Suprapubic skin (tissue), 4 donors: ENCODE data around the gene ERLIN1. TPM values are rescaled to one million over a fixed set of nuclear protein-coding genes. Genes with fewer than 3 reads are reported as not detected.

Experiments
- DNase-seq, 2 donors: peaks; one replicate each; pipeline ENCODE4 v3.0.0-alpha.2; 2019; ENCODE audit warnings: low spot score in 2 of 2
- H3K27ac ChIP-seq: fragments of 200-600 bp; sonication (generic); one replicate; pipeline ENCODE4 v1.5.1; 2019
- H3K27me3 ChIP-seq: fragments of 200-600 bp; sonication (generic); one replicate; pipeline ENCODE4 v1.5.1; 2019
- H3K36me3 ChIP-seq: fragments of 200-600 bp; sonication (generic); one replicate; pipeline ENCODE4 v1.5.1; 2019
- H3K4me1 ChIP-seq: fragments of 200-600 bp; sonication (generic); one replicate; pipeline ENCODE4 v1.5.1; 2019
- H3K4me3 ChIP-seq: fragments of 200-600 bp; sonication (generic); one replicate; pipeline ENCODE4 v1.5.1; 2019; ENCODE audit warnings: mild to moderate bottlenecking
- H3K9me3 ChIP-seq: fragments of 200-600 bp; sonication (generic); one replicate; pipeline ENCODE4 v1.5.1; 2019
- CTCF ChIP-seq, 2 donors: fragments of 200-600 bp in 1 of 2; fragments of 450-650 bp in 1 of 2; sonication (generic) in 1 of 2; IDR thresholded peaks; one replicate each; pipeline ENCODE4 v1.5.1; 2016 to 2019; ENCODE audit warnings: antibody characterized with exemption in 2 of 2, mild to moderate bottlenecking in 1 of 2, moderate library complexity in 1 of 2
- EP300 ChIP-seq: sonication (generic); formaldehyde crosslinking; IDR thresholded peaks from one replicate; pipeline ENCODE4 v1.6.1; 2017; ENCODE audit warnings: antibody characterized with exemption
- POLR2A ChIP-seq, 2 donors: fragments of 450-650 bp; IDR thresholded peaks; one replicate each; pipeline ENCODE4 v1.6.1; 2017; ENCODE audit warnings: antibody characterized with exemption in 2 of 2, mild to moderate bottlenecking in 2 of 2, moderate library complexity in 2 of 2
- POLR2AphosphoS5 ChIP-seq, 3 donors: sonication (generic); formaldehyde crosslinking; IDR thresholded peaks; one replicate each; pipeline ENCODE4 v1.6.1; 2017; ENCODE audit warnings: antibody characterized with exemption in 3 of 3
- WGBS: methylation state at CpG from one replicate; pipeline ENCODE4 v1.1.5; 2018; 5-methylcytosine and 5-hydroxymethylcytosine counted together
- total RNA-seq, 4 donors: library from RNA; depleted of rRNA; stranded (reverse); fragments of >200 nt; gene quantifications; one replicate each; pipeline ENCODE4 v1.1.0, GENCODE V29; 2016

Gene ERLIN1
- total RNA-seq, 4 donors from 2014 or later = 23.3 to 38.2 (median 27.9) TPM

GRCh38 chr10:100216006-100216405 is 30.2 kb upstream of the ERLIN1 start:
- peaks cover 83% of the 10 kb centered on the region for H3K36me3 ChIP-seq
- no peaks in the 10 kb centered on the region for H3K27me3 ChIP-seq
- no peaks in the 10 kb centered on the region for H3K9me3 ChIP-seq
- no peaks in the 10 kb centered on the region for H3K4me1 ChIP-seq
- no peak for DNase-seq
- no peak overlapping the region for H3K4me3 ChIP-seq
- H3K27ac ChIP-seq = no peak overlapping the region
- TF ChIP-seq POLR2AphosphoS5 (IDR thresholded peaks at IDR 0.05) (no peak), CTCF (IDR thresholded peaks at IDR 0.05) (no peak)
- WGBS = 92% methylated on average over 2 of the region's 2 CpGs

DNA sequence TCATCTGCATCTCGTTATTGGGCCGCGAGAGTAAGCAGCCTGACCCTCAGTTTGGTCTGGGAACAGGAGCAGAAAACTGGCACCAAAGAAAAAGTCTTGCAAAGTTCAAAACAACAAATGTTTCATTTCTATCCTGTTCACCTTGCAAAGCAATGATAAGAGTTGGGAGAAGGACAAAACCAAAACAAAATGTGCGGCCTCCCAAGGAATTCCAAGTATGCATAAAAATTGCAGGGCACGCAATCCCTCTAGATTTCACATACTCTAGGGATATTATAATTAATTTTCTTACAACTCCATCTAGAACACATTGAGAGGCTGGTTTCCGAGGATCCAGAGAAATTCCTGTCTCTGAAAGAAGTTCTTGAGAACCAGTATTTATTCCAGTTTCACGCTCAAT is 23.5 kb upstream of the ERLIN1 start:
- Histone ChIP-seq H3K36me3 (peaks cover 63% of the 10 kb centered on the region), H3K27me3 (no peaks in the 10 kb centered on the region), H3K27ac (no peak overlapping the region), H3K9me3 (no peaks in the 10 kb centered on the region), H3K4me3 (no peak overlapping the region), H3K4me1 (no peaks in the 10 kb centered on the region)
- no peak for DNase-seq
- TF ChIP-seq POLR2A (IDR thresholded peaks at IDR 0.05) (no peak), CTCF (IDR thresholded peaks at IDR 0.05) (no peak)
- WGBS = 79% methylated on average over 7 of the region's 7 CpGs

- 91% methylated on average over 9 of the region's 9 CpGs for WGBS
- Histone ChIP-seq H3K36me3 (peaks cover 64% of the 10 kb centered on the region), H3K4me3 (no peak overlapping the region), H3K27me3 (no peaks in the 10 kb centered on the region), H3K4me1 (no peaks in the 10 kb centered on the region), H3K27ac (no peak overlapping the region), H3K9me3 (no peaks in the 10 kb centered on the region)
- no peak for DNase-seq
- TF ChIP-seq EP300 (no peak), POLR2A (IDR thresholded peaks at IDR 0.05) (no peak), CTCF (IDR thresholded peaks at IDR 0.05) (no peak), POLR2AphosphoS5 (IDR thresholded peaks at IDR 0.05) (no peak)
Measured at GRCh38 chr10:100208276-100208675, 22.4 kb upstream of the ERLIN1 start.

- no peaks in the 10 kb centered on the region for H3K4me1 ChIP-seq
Measured at GRCh38 chr10:100204370-100204769, 18.5 kb upstream of the ERLIN1 start.

GRCh38 chr10:100201549-100201948 is 15.7 kb upstream of the ERLIN1 start:
- H3K36me3 ChIP-seq = peaks cover 88% of the 10 kb centered on the region
- 94% methylated on average over 2 of the region's 2 CpGs for WGBS

More at GRCh38 chr10:100204370-100204769, 18.5 kb upstream of the ERLIN1 start:
- no peak for DNase-seq
- Histone ChIP-seq H3K27me3 (no peaks in the 10 kb centered on the region), H3K27ac (no peak overlapping the region), H3K4me3 (no peak overlapping the region), H3K36me3 (peaks cover 79% of the 10 kb centered on the region), H3K9me3 (no peaks in the 10 kb centered on the region)
- TF ChIP-seq POLR2AphosphoS5 (IDR thresholded peaks at IDR 0.05) = no peak
- TF ChIP-seq POLR2A (IDR thresholded peaks at IDR 0.05) = no peak
- no peak for TF ChIP-seq EP300
- TF ChIP-seq CTCF (IDR thresholded peaks at IDR 0.05) = no peak
- WGBS = 85% methylated on average over 2 of the region's 2 CpGs

GRCh38 chr10:100194711-100195110 is 8.9 kb upstream of the ERLIN1 start:
- TF ChIP-seq POLR2A (IDR thresholded peaks at IDR 0.05) = no peak
- TF ChIP-seq POLR2AphosphoS5 (IDR thresholded peaks at IDR 0.05) = no peak
- no peak for TF ChIP-seq CTCF (IDR thresholded peaks at IDR 0.05)
- TF ChIP-seq EP300 = no peak
- H3K36me3 ChIP-seq = peaks cover 80% of the 10 kb centered on the region
- H3K4me1 ChIP-seq = no peaks in the 10 kb centered on the region
- no peaks in the 10 kb centered on the region for H3K9me3 ChIP-seq
- H3K27me3 ChIP-seq = no peaks in the 10 kb centered on the region
- WGBS = 90% methylated on average over 1 of the region's 1 CpG
- H3K4me3 ChIP-seq = no peak overlapping the region
- DNase-seq = no peak
- H3K27ac ChIP-seq = no peak overlapping the region

More at GRCh38 chr10:100201549-100201948, 15.7 kb upstream of the ERLIN1 start:
- Histone ChIP-seq H3K4me3 (no peak overlapping the region), H3K9me3 (no peaks in the 10 kb centered on the region), H3K27me3 (no peaks in the 10 kb centered on the region), H3K4me1 (no peaks in the 10 kb centered on the region), H3K27ac (no peak overlapping the region)
- DNase-seq = no peak
- TF ChIP-seq POLR2AphosphoS5 (IDR thresholded peaks at IDR 0.05) = no peak
